ENCODE measurements around the gene QKI.

Gene QKI

GRCh38 chr6:163616452-163616851 is 201.9 kb downstream of the QKI start:
- intact Hi-C loops (cut with DNase I; ENCODE audit: low total_unique reads) = no loop called here
- no peak overlapping the region for H3K27ac ChIP-seq
- no peaks in the 10 kb centered on the region for H3K9me3 ChIP-seq
- no peaks in the 10 kb centered on the region for H3K36me3 ChIP-seq
- TF ChIP-seq CTCF (IDR thresholded peaks at IDR 0.05) = no peak
- no peak overlapping the region for H3K4me3 ChIP-seq
- no peak for DNase-seq
- H3K27me3 ChIP-seq = no peaks in the 10 kb centered on the region
- no peaks in the 10 kb centered on the region for H3K4me1 ChIP-seq

- no peak for DNase-seq
- TF ChIP-seq CTCF (IDR thresholded peaks at IDR 0.05) = no peak
- H3K4me3 ChIP-seq = no peak overlapping the region
- H3K27ac ChIP-seq = no peak overlapping the region
- no peaks in the 10 kb centered on the region for H3K36me3 ChIP-seq
- H3K9me3 ChIP-seq = no peaks in the 10 kb centered on the region
- H3K4me1 ChIP-seq = no peaks in the 10 kb centered on the region
- intact Hi-C loops (cut with DNase I; ENCODE audit: low total_unique reads) = no loop called here
- no peaks in the 10 kb centered on the region for H3K27me3 ChIP-seq
Observed at GRCh38 chr6:163617549-163617948, 203.0 kb downstream of the QKI start.

GRCh38 chr6:163620101-163620500 is 205.6 kb downstream of the QKI start:
- Histone ChIP-seq H3K27me3 (no peaks in the 10 kb centered on the region), H3K4me1 (no peaks in the 10 kb centered on the region), H3K9me3 (no peaks in the 10 kb centered on the region), H3K4me3 (no peak overlapping the region), H3K36me3 (no peaks in the 10 kb centered on the region), H3K27ac (no peak overlapping the region)
- intact Hi-C loops (cut with DNase I; ENCODE audit: low total_unique reads) = no loop called here
- peak in 1 of 2 donors; percentile 20 for DNase-seq
- TF ChIP-seq CTCF (IDR thresholded peaks at IDR 0.05) = no peak

GRCh38 chr6:163620670-163621330 is 206.3 kb downstream of the QKI start:
- no peak for TF ChIP-seq CTCF (IDR thresholded peaks at IDR 0.05)
- intact Hi-C loops (cut with DNase I; ENCODE audit: low total_unique reads) = no loop called here
- Histone ChIP-seq H3K4me1 (no peaks in the 10 kb centered on the region), H3K27me3 (no peaks in the 10 kb centered on the region), H3K9me3 (no peaks in the 10 kb centered on the region), H3K4me3 (no peak overlapping the region), H3K36me3 (no peaks in the 10 kb centered on the region), H3K27ac (no peak overlapping the region)
- DNase-seq = peak in 1 of 2 donors; percentile 38

GRCh38 chr6:163625265-163625664 is 210.7 kb downstream of the QKI start:
- H3K9me3 ChIP-seq = peaks cover 0 to 12% (median 4%) of the 10 kb centered on the region in 3 donors
- no peaks in the 10 kb centered on the region for H3K4me1 ChIP-seq
- DNase-seq = peak in 1 of 2 donors; percentile 4
- H3K36me3 ChIP-seq = peaks cover 0 to 3% (median 0%) of the 10 kb centered on the region in 3 donors
- intact Hi-C loops (cut with DNase I; ENCODE audit: low total_unique reads) = no loop called here
- H3K27ac ChIP-seq = no peak overlapping the region
- no peak overlapping the region for H3K4me3 ChIP-seq
- no peak for TF ChIP-seq CTCF (IDR thresholded peaks at IDR 0.05)
- H3K27me3 ChIP-seq = peaks cover 0 to 3% of the 10 kb centered on the region in 2 donors

Data from tibial artery (tissue), 4 donors.